GM18526 (cell line): ENCODE data around the gene SVIL.

Experiments
- POLR2A ChIP-seq: IDR thresholded peaks from 3 replicates; pipeline ENCODE4 v1.6.1; 2011; ENCODE audit not compliant: insufficient read length; ENCODE audit errors: extremely low read depth

SVIL gene

GRCh38 chr10:29617880-29618340 is 16.9 kb downstream of the SVIL start:
- TF ChIP-seq POLR2A, result no peak

- no peak for TF ChIP-seq POLR2A
Measured at GRCh38 chr10:29616542-29616941, 18.2 kb downstream of the SVIL start.

- no peak for TF ChIP-seq POLR2A
Measured at GRCh38 chr10:29615195-29615594, 19.6 kb downstream of the SVIL start.

GRCh38 chr10:29613791-29614190 is 21.0 kb downstream of the SVIL start:
- no peak for TF ChIP-seq POLR2A

GRCh38 chr10:29613196-29613595 is 21.6 kb downstream of the SVIL start:
- TF ChIP-seq POLR2A, result no peak

GRCh38 chr10:29612657-29613056 is 22.1 kb downstream of the SVIL start:
- no peak for TF ChIP-seq POLR2A

GRCh38 chr10:29611781-29612381 is 22.9 kb downstream of the SVIL start:
- no peak for TF ChIP-seq POLR2A

- TF ChIP-seq POLR2A, result no peak
Measured at GRCh38 chr10:29610876-29611647, 23.7 kb downstream of the SVIL start.

GRCh38 chr10:29609696-29610095 is 25.1 kb downstream of the SVIL start:
- no peak for TF ChIP-seq POLR2A

- no peak for TF ChIP-seq POLR2A
Measured at GRCh38 chr10:29608476-29609301, 26.1 kb downstream of the SVIL start.

- no peak for TF ChIP-seq POLR2A
Measured at GRCh38 chr10:29608062-29608461, 26.7 kb downstream of the SVIL start.

- TF ChIP-seq POLR2A, result no peak
Measured at GRCh38 chr10:29607576-29607975, 27.2 kb downstream of the SVIL start.

GRCh38 chr10:29604291-29604825 is 30.4 kb downstream of the SVIL start:
- TF ChIP-seq POLR2A, result no peak

- TF ChIP-seq POLR2A, result no peak
Measured at GRCh38 chr10:29603223-29603896, 31.4 kb downstream of the SVIL start.

GRCh38 chr10:29600821-29601220 is 34.0 kb downstream of the SVIL start:
- no peak for TF ChIP-seq POLR2A
